Measurements from ENCODE around the gene PNPO. TPM values are rescaled to one million over a fixed set of nuclear protein-coding genes. Genes with fewer than 3 reads are reported as not detected.
A peak's percentile ranks its signal among the peaks of the same experiment; 100 is the strongest.
"Not testable (repeated sequence)": the region's sequence is repeated elsewhere in the genome, so short reads cannot be mapped to it uniquely, and the experiment has no call there.

The PNPO gene
- total RNA-seq, 1 donor from 2014 or later = 7.1 TPM

GRCh38 chr17:47929218-47930000, 12.0 kb upstream of the PNPO start:
- Mint-ChIP-seq H3K9me3 (no peaks in the 10 kb centered on the region), H3K27ac (ENCODE audit: unreplicated experiment) (peak overlapping the region; percentile 46), H3K4me3 (no peak overlapping the region), H3K36me3 (ENCODE audit: low read depth) (peaks cover 12% of the 10 kb centered on the region), H3K27me3 (ENCODE audit: low read depth) (no peaks in the 10 kb centered on the region), H3K4me1 (peaks cover 13% of the 10 kb centered on the region)
- TF ChIP-seq, protein P1, sequence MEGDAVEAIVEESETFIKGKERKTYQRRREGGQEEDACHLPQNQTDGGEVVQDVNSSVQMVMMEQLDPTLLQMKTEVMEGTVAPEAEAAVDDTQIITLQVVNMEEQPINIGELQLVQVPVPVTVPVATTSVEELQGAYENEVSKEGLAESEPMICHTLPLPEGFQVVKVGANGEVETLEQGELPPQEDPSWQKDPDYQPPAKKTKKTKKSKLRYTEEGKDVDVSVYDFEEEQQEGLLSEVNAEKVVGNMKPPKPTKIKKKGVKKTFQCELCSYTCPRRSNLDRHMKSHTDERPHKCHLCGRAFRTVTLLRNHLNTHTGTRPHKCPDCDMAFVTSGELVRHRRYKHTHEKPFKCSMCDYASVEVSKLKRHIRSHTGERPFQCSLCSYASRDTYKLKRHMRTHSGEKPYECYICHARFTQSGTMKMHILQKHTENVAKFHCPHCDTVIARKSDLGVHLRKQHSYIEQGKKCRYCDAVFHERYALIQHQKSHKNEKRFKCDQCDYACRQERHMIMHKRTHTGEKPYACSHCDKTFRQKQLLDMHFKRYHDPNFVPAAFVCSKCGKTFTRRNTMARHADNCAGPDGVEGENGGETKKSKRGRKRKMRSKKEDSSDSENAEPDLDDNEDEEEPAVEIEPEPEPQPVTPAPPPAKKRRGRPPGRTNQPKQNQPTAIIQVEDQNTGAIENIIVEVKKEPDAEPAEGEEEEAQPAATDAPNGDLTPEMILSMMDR (conservative IDR thresholded peaks at IDR 0.05) = no peak
- no peak for DNase-seq (ENCODE audit: low read depth, low spot score)

DNA sequence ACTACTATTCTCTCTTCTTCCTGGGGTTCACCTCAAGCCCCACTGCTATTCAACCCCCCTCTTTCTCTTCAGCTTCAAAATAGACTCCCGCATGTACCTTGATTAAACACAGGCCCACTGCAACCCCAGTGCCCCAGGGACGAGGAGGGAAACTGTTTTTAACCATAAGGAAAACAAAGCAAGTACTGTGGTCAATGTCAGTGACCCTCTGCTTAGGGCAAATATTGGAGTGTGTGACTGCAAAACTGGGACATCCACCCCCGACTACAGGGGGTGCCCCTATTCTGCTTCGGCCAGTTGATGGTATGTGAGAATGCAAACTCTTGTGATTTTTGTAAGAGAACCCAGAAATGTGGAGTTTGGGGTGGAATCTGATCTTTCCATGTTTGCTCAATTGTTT, 9.5 kb upstream of the PNPO start:
- Mint-ChIP-seq H3K27ac (ENCODE audit: unreplicated experiment) (no peak overlapping the region), H3K36me3 (ENCODE audit: low read depth) (peaks cover 6% of the 10 kb centered on the region), H3K9me3 (no peaks in the 10 kb centered on the region), H3K4me1 (peaks cover 8% of the 10 kb centered on the region), H3K27me3 (ENCODE audit: low read depth) (no peaks in the 10 kb centered on the region), H3K4me3 (no peak overlapping the region)
- TF ChIP-seq, protein P1 (conservative IDR thresholded peaks at IDR 0.05) = no peak
- DNase-seq (ENCODE audit: low read depth, low spot score) = no peak

DNA sequence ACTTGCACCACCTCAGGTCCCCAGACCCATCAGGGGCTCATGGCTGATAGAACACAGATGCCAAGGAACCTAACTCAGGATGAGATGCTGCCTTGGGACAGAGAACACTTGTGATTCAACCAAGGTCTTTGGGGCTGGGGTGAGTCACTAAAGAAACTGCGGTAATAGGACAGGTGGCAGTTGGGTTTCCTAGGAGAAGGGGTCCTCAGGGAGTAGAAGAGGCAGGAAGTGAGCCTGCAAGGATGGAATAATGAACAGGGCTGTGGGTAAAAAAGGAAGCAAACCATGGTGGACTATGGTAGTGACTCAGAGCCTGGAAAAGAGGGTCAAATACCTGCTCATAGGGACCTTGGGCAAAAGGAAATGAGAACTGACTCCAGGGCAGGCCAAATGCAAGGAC, 6.5 kb upstream of the PNPO start:
- Mint-ChIP-seq H3K4me1 (peaks cover 12% of the 10 kb centered on the region), H3K4me3 (no peak overlapping the region), H3K27ac (ENCODE audit: unreplicated experiment) (no peak overlapping the region), H3K36me3 (ENCODE audit: low read depth) (peaks cover 4% of the 10 kb centered on the region), H3K27me3 (ENCODE audit: low read depth) (no peaks in the 10 kb centered on the region), H3K9me3 (no peaks in the 10 kb centered on the region)
- DNase-seq (ENCODE audit: low read depth, low spot score) = no peak
- TF ChIP-seq, protein P1 (conservative IDR thresholded peaks at IDR 0.05) = no peak

DNA sequence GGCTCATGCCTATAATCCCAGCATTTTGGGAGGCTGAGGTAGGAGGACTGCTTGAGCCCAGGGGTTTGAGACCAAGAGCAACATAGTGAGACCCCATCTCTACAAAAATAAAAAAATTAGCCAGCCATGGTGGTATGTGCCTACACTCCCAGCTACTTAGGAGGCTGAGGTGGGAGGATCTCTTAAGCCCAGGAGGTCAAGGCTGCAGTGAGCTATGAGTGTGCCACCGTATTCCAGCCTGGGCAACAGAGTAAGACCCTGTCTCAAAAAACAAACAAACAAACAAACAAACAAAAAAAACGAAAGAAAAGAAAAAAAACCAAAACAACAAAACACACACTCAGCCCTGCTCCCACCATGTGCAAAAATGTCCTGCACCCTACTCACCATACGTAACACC, 5.9 kb upstream of the PNPO start:
- not testable (repeated sequence) for H3K27me3 Mint-ChIP-seq (ENCODE audit: low read depth); DNase-seq (ENCODE audit: low read depth, low spot score); H3K4me3 Mint-ChIP-seq; H3K9me3 Mint-ChIP-seq; H3K36me3 Mint-ChIP-seq (ENCODE audit: low read depth); H3K27ac Mint-ChIP-seq (ENCODE audit: unreplicated experiment)
- peaks cover 12% of the 10 kb centered on the region for H3K4me1 Mint-ChIP-seq

GRCh38 chr17:47935961-47936360, 5.4 kb upstream of the PNPO start:
- H3K27me3 Mint-ChIP-seq (ENCODE audit: low read depth) = peaks cover 6% of the 10 kb centered on the region
- H3K4me3 Mint-ChIP-seq = no peak overlapping the region
- H3K4me1 Mint-ChIP-seq = peaks cover 13% of the 10 kb centered on the region
- peaks cover 4% of the 10 kb centered on the region for H3K36me3 Mint-ChIP-seq (ENCODE audit: low read depth)
- no peak overlapping the region for H3K27ac Mint-ChIP-seq (ENCODE audit: unreplicated experiment)
- no peak for DNase-seq (ENCODE audit: low read depth, low spot score)
- TF ChIP-seq, protein P1 (conservative IDR thresholded peaks at IDR 0.05) = no peak
- H3K9me3 Mint-ChIP-seq = peaks cover under 1% of the 10 kb centered on the region

DNA sequence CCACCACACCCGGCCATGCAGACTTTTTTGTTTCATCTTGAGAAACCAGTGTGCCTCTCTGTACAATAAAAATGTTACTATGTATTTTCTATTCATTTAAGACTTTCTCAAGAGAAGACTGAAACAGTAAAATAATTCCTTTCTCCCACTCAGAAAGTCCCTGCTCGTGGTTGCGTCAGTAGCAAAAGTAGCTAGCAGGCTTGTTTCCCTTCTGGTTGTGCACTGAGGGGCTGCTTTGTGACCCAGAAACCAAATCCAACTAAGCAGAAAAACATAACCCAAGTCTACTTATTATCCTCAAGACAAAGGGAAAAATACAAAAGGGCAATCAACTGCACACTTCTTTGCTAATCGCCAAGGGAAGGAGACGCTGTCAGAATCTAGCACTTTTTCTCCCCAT, 3.4 kb upstream of the PNPO start:
- Mint-ChIP-seq H3K4me3 (no peak overlapping the region), H3K9me3 (peaks cover 4% of the 10 kb centered on the region), H3K4me1 (peaks cover 15% of the 10 kb centered on the region), H3K27ac (ENCODE audit: unreplicated experiment) (no peak overlapping the region), H3K27me3 (ENCODE audit: low read depth) (peaks cover 11% of the 10 kb centered on the region), H3K36me3 (ENCODE audit: low read depth) (peaks cover under 1% of the 10 kb centered on the region)
- DNase-seq (ENCODE audit: low read depth, low spot score) = no peak
- TF ChIP-seq, protein P1 (conservative IDR thresholded peaks at IDR 0.05) = no peak

Measured in neural crest cell (in vitro differentiated cells).